ENCODE data around the gene RHD. TPM values are rescaled to one million over a fixed set of nuclear protein-coding genes. Genes with fewer than 3 reads are reported as not detected.
A peak's percentile ranks its signal among the peaks of the same experiment; 100 is the strongest.

RHD gene
- total RNA-seq, 4 donors from 2014 or later = not detected

GRCh38 chr1:25238046-25238445 is 34.3 kb upstream of the RHD start:
- Histone ChIP-seq H3K4me3 (no peak overlapping the region), H3K9me3 (no peaks in the 10 kb centered on the region), H3K4me1 (peaks cover 31% of the 10 kb centered on the region), H3K27ac (no peak overlapping the region), H3K36me3 (peaks cover 19% of the 10 kb centered on the region), H3K27me3 (no peaks in the 10 kb centered on the region)
- WGBS = 93% methylated on average over 11 of the region's 11 CpGs
- TF ChIP-seq EP300 (IDR thresholded peaks at IDR 0.05) (no peak), POLR2AphosphoS5 (IDR thresholded peaks at IDR 0.05) (no peak), POLR2A (IDR thresholded peaks at IDR 0.05) (no peak), CTCF (IDR thresholded peaks at IDR 0.05) (no peak)
- no peak for DNase-seq (ENCODE audit: low spot score in 2 of 2)

- WGBS = 2% methylated on average over 41 of the region's 41 CpGs
- peak overlapping the region; percentile 49 for H3K4me3 ChIP-seq
- no peaks in the 10 kb centered on the region for H3K27me3 ChIP-seq
- TF ChIP-seq POLR2A (IDR thresholded peaks at IDR 0.05) (peak in 1 of 2 donors; percentile 39), POLR2AphosphoS5 (IDR thresholded peaks at IDR 0.05) (peak in 1 of 3 donors; percentile 44), CTCF (IDR thresholded peaks at IDR 0.05) (peak; percentile 54 to 74), EP300 (IDR thresholded peaks at IDR 0.05) (no peak)
- DNase-seq (ENCODE audit: low spot score in 2 of 2) = peak; percentile 94 to 96
- H3K36me3 ChIP-seq = peaks cover 37% of the 10 kb centered on the region
- H3K27ac ChIP-seq = peak overlapping the region; percentile 88
- no peaks in the 10 kb centered on the region for H3K9me3 ChIP-seq
- peaks cover 30% of the 10 kb centered on the region for H3K4me1 ChIP-seq
These were observed 32.4 kb upstream of the RHD start for GRCh38 chr1:25239681-25240541.

DNA sequence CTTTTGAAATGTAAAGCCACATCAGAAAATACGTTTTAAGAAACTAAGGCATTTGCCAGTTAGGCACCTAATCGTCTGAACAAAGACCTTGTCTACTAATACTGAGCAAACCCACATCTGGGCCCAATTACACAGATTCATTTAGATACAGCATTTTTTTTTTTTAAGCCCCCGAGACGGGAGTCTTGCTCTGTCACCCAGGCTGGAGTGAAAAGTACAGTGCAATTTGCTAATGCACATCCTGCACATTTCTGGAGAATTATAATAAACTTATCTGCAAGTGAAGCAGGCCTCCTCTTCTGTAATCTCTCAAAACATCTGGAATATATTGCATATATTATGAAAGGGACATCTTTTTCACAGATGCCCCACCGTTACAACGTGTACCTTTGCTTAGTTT is 28.4 kb upstream of the RHD start:
- no peak overlapping the region for H3K4me3 ChIP-seq
- 46% methylated on average over 6 of the region's 6 CpGs for WGBS
- peaks cover 41% of the 10 kb centered on the region for H3K36me3 ChIP-seq
- H3K9me3 ChIP-seq = no peaks in the 10 kb centered on the region
- peaks cover 49% of the 10 kb centered on the region for H3K4me1 ChIP-seq
- no peak for DNase-seq (ENCODE audit: low spot score in 2 of 2)
- H3K27me3 ChIP-seq = no peaks in the 10 kb centered on the region
- TF ChIP-seq POLR2AphosphoS5 (IDR thresholded peaks at IDR 0.05) (no peak), EP300 (IDR thresholded peaks at IDR 0.05) (no peak), POLR2A (IDR thresholded peaks at IDR 0.05) (no peak), CTCF (IDR thresholded peaks at IDR 0.05) (no peak)
- H3K27ac ChIP-seq = no peak overlapping the region

GRCh38 chr1:25245393-25245792 is 26.9 kb upstream of the RHD start:
- no peak overlapping the region for H3K27ac ChIP-seq
- H3K36me3 ChIP-seq = peaks cover 41% of the 10 kb centered on the region
- TF ChIP-seq POLR2A (IDR thresholded peaks at IDR 0.05) (no peak), CTCF (IDR thresholded peaks at IDR 0.05) (no peak), POLR2AphosphoS5 (IDR thresholded peaks at IDR 0.05) (no peak), EP300 (IDR thresholded peaks at IDR 0.05) (no peak)
- peak overlapping the region; percentile 80 for H3K4me3 ChIP-seq
- DNase-seq (ENCODE audit: low spot score in 2 of 2) = no peak
- 78% methylated on average over 5 of the region's 5 CpGs for WGBS
- H3K4me1 ChIP-seq = peaks cover 38% of the 10 kb centered on the region
- H3K27me3 ChIP-seq = no peaks in the 10 kb centered on the region
- no peaks in the 10 kb centered on the region for H3K9me3 ChIP-seq

DNA sequence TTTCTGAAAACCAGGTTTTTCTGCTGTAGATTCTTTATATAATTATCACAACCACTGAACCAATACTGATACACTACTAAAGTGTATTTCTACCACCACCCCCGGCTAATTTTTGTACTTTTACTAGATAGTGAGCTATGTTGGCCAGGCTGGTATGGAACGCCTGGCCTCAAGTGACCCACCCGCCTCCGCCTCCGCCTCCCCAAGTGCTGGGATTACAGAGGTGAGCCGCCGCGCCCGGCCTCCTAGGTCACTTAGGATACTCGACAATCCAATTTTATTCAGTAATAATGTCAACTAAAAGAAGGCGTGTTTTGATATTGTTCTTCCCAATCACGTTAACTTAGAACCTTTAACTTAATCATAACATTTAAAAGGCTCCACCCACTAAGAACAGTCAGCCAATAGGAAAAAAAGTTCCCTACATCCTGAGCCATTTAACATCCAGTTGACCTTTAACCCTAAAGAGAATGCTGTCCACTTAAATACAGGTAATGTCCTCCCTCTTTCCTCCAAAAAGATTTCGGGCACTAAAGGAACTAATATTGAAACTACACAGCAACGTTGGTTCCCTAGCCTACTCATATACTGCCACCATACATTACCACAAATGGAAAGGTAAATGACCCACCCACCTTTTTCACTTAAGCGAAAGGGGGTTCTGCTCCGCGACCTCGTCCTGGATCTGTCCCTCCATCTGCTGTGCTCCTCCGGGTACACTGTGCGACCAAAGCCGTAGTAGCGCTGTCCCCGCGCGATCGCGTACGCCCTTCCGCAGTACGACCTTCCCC is 26.3 kb upstream of the RHD start:
- no peak for TF ChIP-seq EP300 (IDR thresholded peaks at IDR 0.05)
- TF ChIP-seq CTCF (IDR thresholded peaks at IDR 0.05) = no peak
- no peak for TF ChIP-seq POLR2A (IDR thresholded peaks at IDR 0.05)
- TF ChIP-seq POLR2AphosphoS5 (IDR thresholded peaks at IDR 0.05) = no peak
- H3K27me3 ChIP-seq = no peaks in the 10 kb centered on the region
- H3K36me3 ChIP-seq = peaks cover 41% of the 10 kb centered on the region
- H3K4me3 ChIP-seq = peak overlapping the region; percentile 80
- WGBS = 22% methylated on average over 30 of the region's 30 CpGs
- H3K27ac ChIP-seq = peak overlapping the region; percentile 99
- no peak for DNase-seq (ENCODE audit: low spot score in 2 of 2)
- no peaks in the 10 kb centered on the region for H3K9me3 ChIP-seq
- H3K4me1 ChIP-seq = peaks cover 32% of the 10 kb centered on the region
